WI38 (cell line): Measurements from ENCODE around the gene CSN1S1.

Experiments
- H3K4me3 ChIP-seq: 2 replicates; pipeline ENCODE4 v1.5.1; 2011; ENCODE audit warnings: low read depth, mild to moderate bottlenecking, control low read depth, low read length
- CTCF ChIP-seq: IDR thresholded peaks from 2 replicates; pipeline ENCODE4 v1.5.1; 2012; ENCODE audit warnings: low read depth, mild to moderate bottlenecking, control low read depth, low read length

CSN1S1 gene

GRCh38 chr4:69986663-69987062, 55.8 kb downstream of the CSN1S1 start:
- H3K4me3 ChIP-seq = no peak overlapping the region
- no peak for TF ChIP-seq CTCF

GRCh38 chr4:69991016-69991415, 60.1 kb downstream of the CSN1S1 start:
- TF ChIP-seq CTCF = no peak
- H3K4me3 ChIP-seq = no peak overlapping the region

- no peak for TF ChIP-seq CTCF
- H3K4me3 ChIP-seq = no peak overlapping the region
These were observed 63.9 kb downstream of the CSN1S1 start for GRCh38 chr4:69994782-69995181.

GRCh38 chr4:69995526-69996016, 64.7 kb downstream of the CSN1S1 start, which contains the start of gene STATH:
Gene STATH, plus strand, starts transcription at chr4:69995966. Its CDS starts 2,472 bp downstream, at chr4:69998438.
- no peak within 1 kb of the TSS for H3K4me3 ChIP-seq
- TF ChIP-seq CTCF = no peak
